Mucosa of stomach (tissue), 1 donor: ENCODE measurements around the gene ACVR1.
A peak's percentile ranks its signal among the peaks of the same experiment; 100 is the strongest.

Source experiments
- H3K27me3 ChIP-seq: one replicate; pipeline ENCODE4 v1.7.0; 2013; ENCODE audit warnings: mild to moderate bottlenecking, low read length; ENCODE audit not compliant: control insufficient read depth, insufficient read depth
- H3K36me3 ChIP-seq: one replicate; pipeline ENCODE4 v1.7.0; 2013; ENCODE audit warnings: low read length; ENCODE audit not compliant: control insufficient read depth, insufficient read depth
- H3K4me1 ChIP-seq: one replicate; pipeline ENCODE4 v1.7.0; 2013; ENCODE audit warnings: mild to moderate bottlenecking, low read length; ENCODE audit not compliant: control insufficient read depth, insufficient read depth
- H3K4me3 ChIP-seq: one replicate; pipeline ENCODE4 v1.7.0; 2013; ENCODE audit warnings: low read length
- H3K9ac ChIP-seq: one replicate; pipeline ENCODE4 v1.7.0; 2013; ENCODE audit warnings: mild to moderate bottlenecking, low read length, moderate library complexity
- H3K9me3 ChIP-seq: one replicate; pipeline ENCODE4 v1.7.0; 2013; ENCODE audit warnings: mild to moderate bottlenecking, low read length, moderate library complexity; ENCODE audit not compliant: control insufficient read depth
- donor health status: Pancreatic carcinoma.

The ACVR1 gene

GRCh38 chr2:157784823-157785175, 91.3 kb downstream of the ACVR1 start:
- Histone ChIP-seq H3K27me3 (no peaks in the 10 kb centered on the region), H3K4me1 (peaks cover 53% of the 10 kb centered on the region), H3K36me3 (no peaks in the 10 kb centered on the region), H3K9ac (peak overlapping the region; percentile 57), H3K9me3 (no peaks in the 10 kb centered on the region), H3K4me3 (peak overlapping the region; percentile 12)

- Histone ChIP-seq H3K4me3 (peak overlapping the region; percentile 12), H3K4me1 (peaks cover 48% of the 10 kb centered on the region), H3K9me3 (no peaks in the 10 kb centered on the region), H3K27me3 (no peaks in the 10 kb centered on the region), H3K9ac (peak overlapping the region; percentile 57), H3K36me3 (no peaks in the 10 kb centered on the region)
These were observed 91.8 kb downstream of the ACVR1 start for GRCh38 chr2:157784169-157784822.

DNA sequence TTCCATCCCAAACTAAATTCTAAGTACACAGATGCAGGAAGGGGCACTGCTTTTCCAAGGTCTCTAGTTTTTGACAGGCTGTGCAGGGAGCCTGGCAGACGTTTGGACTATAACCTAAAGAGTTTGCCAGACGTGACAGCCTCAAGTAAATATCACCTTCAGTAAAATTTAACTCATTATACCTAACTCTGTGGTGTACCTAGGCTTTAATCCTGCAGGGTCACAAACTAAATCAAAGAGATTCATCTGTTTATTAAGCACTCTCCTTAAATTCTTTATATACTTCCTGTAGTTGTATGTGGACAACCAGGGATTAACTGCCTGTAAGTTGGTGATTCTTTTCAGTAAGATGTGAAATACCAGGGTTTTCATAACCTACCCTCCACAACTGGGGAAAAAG, 92.9 kb downstream of the ACVR1 start:
- H3K4me3 ChIP-seq, result no peak overlapping the region
- H3K9ac ChIP-seq, result no peak overlapping the region
- no peaks in the 10 kb centered on the region for H3K9me3 ChIP-seq
- H3K36me3 ChIP-seq, result no peaks in the 10 kb centered on the region
- H3K4me1 ChIP-seq, result peaks cover 43% of the 10 kb centered on the region
- H3K27me3 ChIP-seq, result no peaks in the 10 kb centered on the region

- Histone ChIP-seq H3K9me3 (no peaks in the 10 kb centered on the region), H3K27me3 (no peaks in the 10 kb centered on the region), H3K9ac (no peak overlapping the region), H3K4me1 (peaks cover 43% of the 10 kb centered on the region), H3K4me3 (no peak overlapping the region), H3K36me3 (no peaks in the 10 kb centered on the region)
These were observed 93.9 kb downstream of the ACVR1 start for GRCh38 chr2:157782057-157782845.

- Histone ChIP-seq H3K27me3 (no peaks in the 10 kb centered on the region), H3K4me1 (peaks cover 26% of the 10 kb centered on the region), H3K4me3 (no peak overlapping the region), H3K9me3 (no peaks in the 10 kb centered on the region), H3K9ac (no peak overlapping the region), H3K36me3 (no peaks in the 10 kb centered on the region)
These were observed 95.9 kb downstream of the ACVR1 start for GRCh38 chr2:157780211-157780610.

DNA sequence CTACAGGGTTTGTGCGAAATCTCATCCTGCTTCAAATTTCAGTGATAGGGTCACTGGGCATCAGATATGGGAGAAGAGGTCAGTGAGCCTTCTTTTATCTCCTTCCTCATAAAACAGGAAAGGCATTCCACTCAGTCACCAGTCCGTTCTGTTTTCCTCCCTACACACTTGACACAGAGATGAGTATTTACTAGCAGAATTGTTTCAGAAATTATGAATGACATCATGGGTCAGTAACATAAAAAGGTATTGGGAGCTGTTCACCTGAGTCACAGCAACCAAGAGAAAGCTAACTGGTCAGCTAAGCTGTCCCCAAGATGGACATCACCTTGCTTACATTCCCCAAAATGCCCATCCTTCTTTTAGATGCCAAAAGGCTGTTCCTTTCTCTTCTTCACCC, 96.3 kb downstream of the ACVR1 start:
- H3K27me3 ChIP-seq, result no peaks in the 10 kb centered on the region
- H3K9me3 ChIP-seq, result no peaks in the 10 kb centered on the region
- H3K36me3 ChIP-seq, result no peaks in the 10 kb centered on the region
- H3K4me1 ChIP-seq, result peaks cover 22% of the 10 kb centered on the region
- no peak overlapping the region for H3K4me3 ChIP-seq
- H3K9ac ChIP-seq, result no peak overlapping the region

DNA sequence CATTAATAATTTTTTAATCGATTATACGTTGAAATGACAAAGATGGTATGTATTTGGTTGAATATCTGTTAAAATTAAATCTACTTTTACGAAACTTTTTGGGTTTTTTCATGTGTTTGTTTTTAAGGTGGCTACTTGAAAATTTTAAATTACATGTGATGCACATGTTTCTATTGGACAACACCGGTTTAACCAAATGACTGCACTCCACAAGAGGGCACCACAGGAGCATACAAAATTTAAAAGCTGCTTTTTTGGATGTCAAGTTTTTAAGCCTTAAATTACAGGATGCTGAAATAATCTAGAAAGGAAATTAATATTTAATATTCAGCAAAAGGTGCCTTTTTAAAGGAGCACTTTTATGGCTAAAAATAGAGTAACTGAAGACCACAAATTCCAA, 98.7 kb downstream of the ACVR1 start:
- Histone ChIP-seq H3K9me3 (no peaks in the 10 kb centered on the region), H3K4me1 (peaks cover 4% of the 10 kb centered on the region), H3K9ac (no peak overlapping the region), H3K36me3 (no peaks in the 10 kb centered on the region), H3K27me3 (no peaks in the 10 kb centered on the region), H3K4me3 (no peak overlapping the region)

DNA sequence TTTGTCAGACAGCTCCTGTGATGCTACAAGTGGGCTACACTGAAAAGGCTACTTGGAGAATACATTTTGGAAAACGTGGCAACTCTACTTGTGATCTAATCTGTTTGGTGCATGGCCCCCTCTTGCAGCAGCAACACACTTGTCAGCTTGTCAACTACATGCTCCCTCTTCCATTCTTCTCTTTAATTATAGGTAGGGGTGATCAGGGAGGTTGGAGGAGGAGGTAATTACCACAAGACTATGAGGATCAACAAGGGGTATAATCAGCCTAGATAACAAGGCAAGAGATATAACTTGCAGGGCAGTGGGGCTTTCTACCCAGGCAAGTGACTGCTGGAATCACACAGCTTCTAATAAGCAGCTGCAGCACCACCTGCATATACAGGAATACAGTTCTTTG, 104.9 kb downstream of the ACVR1 start:
- no peaks in the 10 kb centered on the region for H3K27me3 ChIP-seq
- no peaks in the 10 kb centered on the region for H3K4me1 ChIP-seq
- H3K4me3 ChIP-seq, result no peak overlapping the region
- no peak overlapping the region for H3K9ac ChIP-seq
- no peaks in the 10 kb centered on the region for H3K36me3 ChIP-seq
- H3K9me3 ChIP-seq, result no peaks in the 10 kb centered on the region

- Histone ChIP-seq H3K9ac (no peak overlapping the region), H3K4me3 (no peak overlapping the region), H3K27me3 (no peaks in the 10 kb centered on the region), H3K4me1 (no peaks in the 10 kb centered on the region), H3K36me3 (no peaks in the 10 kb centered on the region), H3K9me3 (no peaks in the 10 kb centered on the region)
These were observed 106.3 kb downstream of the ACVR1 start for GRCh38 chr2:157769856-157770255.

DNA sequence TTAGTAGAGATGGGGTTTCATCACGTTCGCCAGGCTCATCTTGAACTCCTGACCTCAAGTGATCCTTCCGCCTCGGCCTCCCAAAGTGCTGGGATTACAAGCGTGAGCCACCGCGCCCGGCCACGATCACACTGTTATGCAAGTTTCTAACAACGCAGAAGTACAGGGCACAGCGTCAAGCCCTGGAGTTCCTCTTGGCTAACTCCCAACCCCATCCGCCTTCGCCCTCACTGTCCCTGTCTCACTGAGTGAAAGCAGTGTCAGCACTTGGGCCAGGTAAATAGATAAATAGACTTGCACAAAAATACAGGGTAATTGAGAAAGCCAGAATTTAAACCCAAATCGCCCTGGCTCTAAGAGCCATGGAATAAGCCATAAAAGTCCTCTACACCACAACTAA, 111.7 kb downstream of the ACVR1 start:
- H3K9me3 ChIP-seq, result no peaks in the 10 kb centered on the region
- H3K9ac ChIP-seq, result no peak overlapping the region
- H3K36me3 ChIP-seq, result no peaks in the 10 kb centered on the region
- no peaks in the 10 kb centered on the region for H3K27me3 ChIP-seq
- no peak overlapping the region for H3K4me3 ChIP-seq
- H3K4me1 ChIP-seq, result no peaks in the 10 kb centered on the region

GRCh38 chr2:157761520-157761919, 114.6 kb downstream of the ACVR1 start:
- Histone ChIP-seq H3K9ac (no peak overlapping the region), H3K27me3 (no peaks in the 10 kb centered on the region), H3K4me3 (no peak overlapping the region), H3K9me3 (no peaks in the 10 kb centered on the region), H3K36me3 (no peaks in the 10 kb centered on the region), H3K4me1 (no peaks in the 10 kb centered on the region)

DNA sequence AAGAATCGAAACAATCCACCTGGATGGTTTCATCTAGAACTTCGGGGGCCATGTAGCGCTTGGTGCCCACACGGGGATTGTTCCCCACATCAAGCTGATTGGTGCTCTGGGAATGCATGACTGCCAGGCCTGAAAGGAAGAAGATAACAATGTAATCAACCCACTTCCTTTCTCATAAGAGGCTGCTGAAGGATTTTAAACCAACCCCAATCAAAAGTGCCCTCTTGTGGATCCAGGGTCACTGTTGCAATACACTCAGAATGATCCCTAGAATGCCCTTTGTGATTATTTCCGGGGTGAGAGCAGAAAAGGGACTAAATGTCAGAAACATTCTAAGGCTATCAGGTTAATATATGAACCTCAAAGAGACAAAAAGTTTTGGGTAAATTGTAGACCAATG, 115.2 kb downstream of the ACVR1 start:
- Histone ChIP-seq H3K27me3 (no peaks in the 10 kb centered on the region), H3K4me3 (no peak overlapping the region), H3K9ac (no peak overlapping the region), H3K4me1 (no peaks in the 10 kb centered on the region), H3K9me3 (no peaks in the 10 kb centered on the region), H3K36me3 (no peaks in the 10 kb centered on the region)
